NCI-H2171 treated with DMSO at 0.1 percent for 48 hours (cell line): ENCODE data around the gene LHFPL6.
"Not testable (repeated sequence)": the region's sequence is repeated elsewhere in the genome, so short reads cannot be mapped to it uniquely, and the experiment has no call there.

Experiments used
- DNase-seq: peaks from one replicate; lab custom pipeline; 2025; lab: John Stamatoyannopoulos, UW

Gene LHFPL6

DNA sequence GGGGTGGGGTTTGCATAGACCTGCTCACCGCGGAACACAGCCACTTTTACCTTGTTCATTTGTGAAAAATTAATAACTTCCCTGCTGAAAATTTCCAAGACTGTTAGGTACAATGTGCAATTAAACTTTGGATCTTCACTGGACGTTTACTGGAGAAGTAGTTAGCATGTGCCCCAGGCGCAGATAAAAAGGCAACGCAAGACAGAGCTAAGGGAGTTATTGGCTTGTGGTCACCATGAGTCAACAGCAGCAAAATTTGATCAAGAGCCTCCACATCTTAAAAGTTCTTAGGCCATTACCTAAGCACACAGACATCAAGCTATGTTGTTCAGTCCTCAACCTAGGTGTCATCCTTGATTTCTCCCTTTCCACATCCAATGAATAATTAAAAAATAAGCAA lies 257.0 kb downstream of the LHFPL6 start:
- DNase-seq: no peak

DNA sequence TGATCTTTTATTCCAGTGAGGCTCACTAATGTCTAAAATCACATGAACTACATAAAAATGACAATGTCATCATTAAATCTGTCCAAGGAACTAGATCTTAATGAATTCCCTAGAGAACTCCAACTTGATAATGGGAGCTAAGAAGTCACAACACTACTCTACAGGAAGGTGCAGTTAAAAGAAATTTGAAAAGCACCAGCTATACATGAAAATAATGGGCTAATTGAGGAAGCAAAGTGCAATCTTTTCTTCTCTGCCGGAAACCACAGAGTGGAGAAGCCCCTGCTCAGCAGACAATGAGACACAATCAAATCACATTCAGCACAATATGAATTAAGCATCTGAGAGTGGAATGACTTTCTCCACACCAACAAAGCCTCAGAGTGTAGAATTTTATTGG lies 261.7 kb downstream of the LHFPL6 start:
- DNase-seq: no peak

DNA sequence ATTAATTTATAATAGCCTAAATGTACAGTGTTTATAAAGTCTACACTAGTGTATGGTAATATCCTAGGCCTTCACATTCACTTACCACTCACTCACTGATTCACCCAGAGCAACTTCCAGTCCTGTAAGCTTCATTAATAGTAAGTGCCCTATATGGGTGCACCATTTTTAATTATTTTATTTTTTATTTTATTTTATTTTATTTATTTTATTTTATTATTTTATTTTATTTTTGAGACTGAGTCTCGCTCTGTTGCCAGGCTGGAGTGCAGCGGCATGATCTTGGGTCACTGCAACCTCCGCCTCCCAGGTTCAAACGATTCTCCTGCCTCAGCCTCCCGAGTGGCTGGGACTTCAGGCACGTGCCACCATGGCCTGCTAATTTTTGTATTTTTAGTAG lies 264.9 kb downstream of the LHFPL6 start:
- DNase-seq: not testable (repeated sequence)

DNA sequence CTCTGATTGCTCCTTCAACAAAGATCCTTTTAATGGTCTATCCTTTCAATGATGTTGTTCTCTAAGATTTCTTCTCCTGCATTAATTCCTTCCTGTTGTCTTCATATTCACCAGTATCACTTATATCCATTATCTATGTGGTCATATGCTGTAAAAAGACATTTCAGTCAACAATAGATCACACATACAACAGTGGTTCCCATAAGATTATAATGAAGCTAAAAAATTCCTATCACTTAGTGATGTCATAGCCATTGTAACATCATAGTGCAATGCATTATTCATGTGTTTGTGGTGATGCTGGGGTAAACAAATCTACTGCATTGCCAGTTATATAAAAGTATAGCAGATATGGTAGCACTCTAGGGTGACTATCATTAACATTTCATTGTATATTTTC lies 266.1 kb downstream of the LHFPL6 start:
- no peak for DNase-seq

DNA sequence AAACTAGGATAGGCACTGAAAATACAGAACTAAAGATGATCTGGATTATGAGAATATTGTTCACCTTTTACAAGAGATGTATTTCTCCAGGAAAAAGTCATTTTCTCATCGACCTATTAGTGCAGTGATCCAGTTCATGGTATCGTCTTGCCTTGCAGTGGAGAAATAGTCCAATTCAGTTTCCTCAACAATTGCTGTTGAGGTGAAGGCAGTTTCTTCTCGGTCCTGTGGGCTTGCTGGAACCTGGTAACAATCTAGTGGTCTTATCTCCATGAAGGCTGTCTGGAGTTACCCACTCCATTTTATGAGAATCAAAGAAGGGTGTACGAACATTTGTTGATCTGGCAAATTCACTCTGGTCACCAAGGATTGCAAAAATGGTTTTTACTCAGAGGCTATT lies 266.8 kb downstream of the LHFPL6 start:
- DNase-seq: no peak

DNA sequence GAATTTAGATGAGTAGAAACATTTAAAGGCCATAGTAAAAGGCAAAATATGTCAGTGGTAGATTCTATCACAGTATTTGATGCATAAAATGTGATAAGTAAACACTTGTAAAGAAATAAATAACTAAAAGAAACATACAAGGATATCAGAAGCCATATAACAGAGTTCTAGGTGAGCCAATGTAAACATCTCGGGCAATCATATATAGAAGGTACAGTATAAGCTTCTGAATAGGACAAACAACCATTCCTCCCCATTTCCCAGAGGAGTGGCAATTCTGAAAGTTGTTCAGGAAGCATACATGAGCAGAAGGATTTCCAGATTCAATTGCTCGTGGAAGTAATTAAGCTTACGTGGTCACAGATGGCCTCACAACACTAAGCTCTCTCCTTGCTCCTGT lies 267.3 kb downstream of the LHFPL6 start:
- DNase-seq: no peak

DNA sequence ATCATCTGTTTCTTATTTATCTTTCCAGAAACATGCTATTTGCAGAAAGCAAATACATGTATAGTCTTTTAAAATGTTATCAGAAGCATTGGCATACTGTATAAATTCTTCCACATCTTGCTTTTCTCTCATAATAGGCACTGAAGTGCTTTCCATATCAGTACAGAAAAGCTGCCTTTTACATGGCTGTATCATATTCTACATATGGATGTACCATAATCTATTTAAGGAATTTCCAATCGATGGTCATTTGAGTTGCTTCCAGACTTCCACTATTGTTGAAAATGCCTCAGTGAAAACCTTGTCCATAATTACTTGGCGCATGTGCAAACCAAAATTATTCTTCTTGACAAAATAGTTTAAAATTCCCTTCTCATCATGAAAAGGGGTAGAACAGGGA lies 272.5 kb downstream of the LHFPL6 start:
- no peak for DNase-seq

DNA sequence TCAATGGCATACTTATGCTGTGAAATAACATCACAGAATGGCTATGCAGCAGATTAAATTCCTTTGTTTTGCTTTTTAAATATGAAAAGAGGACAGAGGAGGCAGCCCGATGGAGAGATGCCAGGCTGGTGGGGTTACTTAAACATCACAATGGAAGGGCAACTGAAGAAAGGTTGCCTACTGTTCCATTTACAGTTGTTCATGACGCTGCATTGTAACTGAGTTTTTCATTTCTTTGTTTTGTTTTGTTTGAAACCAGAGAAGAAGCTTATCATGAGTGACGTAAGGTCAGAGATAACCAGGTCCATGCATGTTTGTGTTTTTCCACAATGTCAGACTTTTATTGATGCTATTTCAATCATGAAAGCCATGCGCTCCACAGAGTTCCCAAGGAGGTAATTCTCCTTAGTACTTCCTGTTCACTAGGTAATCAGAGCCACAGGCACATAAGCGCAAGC lies 273.8 kb downstream of the LHFPL6 start:
- DNase-seq: no peak

DNA sequence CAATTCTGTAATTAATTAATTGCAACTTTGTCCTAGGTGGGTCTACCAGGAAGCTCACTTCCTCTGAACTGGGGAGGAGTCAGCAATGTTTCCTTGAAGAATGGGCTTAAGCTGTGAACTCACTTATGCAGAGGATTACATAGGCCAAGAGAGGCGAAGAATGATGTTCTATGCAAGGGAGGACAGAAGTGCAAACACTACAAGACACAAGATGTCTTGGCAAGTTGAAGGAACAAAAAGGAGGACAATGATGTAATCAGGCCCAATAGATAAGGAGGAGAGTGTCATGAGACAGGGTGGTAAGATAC lies 275.9 kb downstream of the LHFPL6 start:
- DNase-seq: no peak

DNA sequence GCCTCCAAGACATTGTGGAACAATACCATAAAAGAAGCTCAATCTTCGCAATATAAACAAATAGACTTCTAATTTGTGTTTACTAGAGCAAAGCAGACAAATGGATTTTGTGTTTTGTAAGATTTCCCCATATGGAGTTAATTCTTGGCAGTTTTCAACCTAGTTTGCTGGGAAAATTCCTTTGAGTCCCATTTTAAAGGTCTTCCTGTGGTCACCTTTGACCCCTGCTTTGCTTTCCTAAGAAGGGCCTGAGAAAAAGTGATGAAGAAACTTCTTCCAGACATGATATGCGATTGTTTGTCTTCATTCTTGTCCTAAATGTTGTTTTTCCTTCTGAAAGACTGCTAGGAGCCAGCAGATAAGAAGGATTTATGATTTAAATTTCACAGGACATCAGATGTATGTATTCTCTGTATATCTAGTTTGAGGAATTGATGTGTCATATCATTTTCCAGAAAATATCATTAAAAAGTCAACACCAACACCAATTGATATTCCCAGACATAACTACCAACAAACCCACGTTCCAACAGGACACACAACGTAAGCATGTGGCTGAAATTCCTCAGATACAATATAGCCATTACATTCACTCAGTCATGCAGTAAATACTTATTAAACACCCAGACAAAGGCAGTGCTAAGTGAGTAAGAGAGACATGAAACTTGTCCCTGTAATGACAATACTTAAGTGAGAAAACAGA lies 276.4 kb downstream of the LHFPL6 start:
- DNase-seq: no peak

DNA sequence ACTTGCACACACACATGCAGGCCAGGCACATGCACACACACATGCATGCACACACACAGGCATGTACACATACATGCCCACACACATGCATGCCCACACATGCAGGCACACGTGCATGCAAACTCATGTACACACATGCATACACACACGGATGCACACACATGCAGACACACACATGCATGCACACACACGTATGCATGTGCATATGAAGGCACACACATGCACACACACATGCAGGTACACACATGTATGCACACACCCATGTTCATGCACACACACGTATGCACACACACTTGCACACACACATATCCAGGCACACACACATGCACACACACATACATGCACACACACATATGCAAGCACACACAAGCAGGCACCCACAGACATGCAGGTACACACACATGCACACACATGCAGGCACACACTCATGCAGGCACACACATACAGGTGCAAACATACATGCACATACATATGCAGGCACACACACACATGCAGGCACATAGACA lies 278.1 kb downstream of the LHFPL6 start:
- no peak for DNase-seq

DNA sequence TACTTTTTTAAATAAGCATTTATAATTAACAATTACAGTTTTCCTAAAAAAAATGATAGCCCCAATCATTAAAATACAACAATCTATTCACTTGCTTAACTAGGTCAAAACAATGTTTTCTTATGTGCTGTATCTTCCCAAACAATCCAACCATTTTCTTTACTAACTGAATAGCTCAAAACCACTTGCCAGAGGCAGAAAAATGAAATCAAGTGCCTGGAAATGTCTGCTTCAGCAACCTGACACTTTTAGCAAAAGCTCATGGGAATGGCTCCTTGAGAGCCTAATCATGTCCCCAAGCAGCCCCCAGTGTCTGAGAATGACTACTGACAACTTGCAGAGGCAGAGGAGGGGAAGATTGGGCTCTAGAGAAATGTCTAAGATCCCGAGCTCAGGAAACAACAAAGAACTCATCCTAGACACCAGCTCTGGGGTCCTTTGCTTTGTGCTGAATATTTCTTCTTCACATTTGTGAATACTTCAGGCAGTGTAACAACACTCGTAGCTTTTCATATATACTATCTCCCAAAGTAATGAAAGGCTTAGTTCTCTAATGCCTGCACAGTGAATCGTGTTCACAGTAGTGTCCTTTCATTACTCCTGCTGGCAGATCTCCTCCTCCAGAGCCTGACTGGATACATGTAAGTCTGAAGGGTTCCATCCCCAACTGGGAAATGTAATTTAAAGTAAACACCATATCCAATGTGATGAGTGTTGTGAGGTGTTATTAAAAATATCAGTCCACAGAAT lies 280.0 kb downstream of the LHFPL6 start:
- no peak for DNase-seq

DNA sequence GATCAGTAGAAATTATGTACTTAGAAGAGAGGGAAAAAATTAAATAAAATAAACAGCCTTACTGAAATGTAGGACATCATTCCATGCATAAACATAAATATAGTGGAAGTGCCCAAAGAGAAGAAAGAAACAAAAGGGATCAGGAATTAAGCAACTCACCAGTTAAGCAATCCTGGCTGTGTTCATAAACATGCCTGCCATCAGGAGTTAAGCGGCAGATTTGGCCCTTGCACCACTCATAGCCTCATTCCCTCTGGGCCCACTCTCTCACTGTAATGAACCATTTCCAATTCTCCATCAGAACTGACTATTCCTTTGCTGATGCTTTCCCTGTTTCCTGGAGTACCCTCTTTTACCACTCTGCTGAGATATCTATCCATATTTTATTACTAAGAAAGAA lies 281.4 kb downstream of the LHFPL6 start:
- DNase-seq: no peak

DNA sequence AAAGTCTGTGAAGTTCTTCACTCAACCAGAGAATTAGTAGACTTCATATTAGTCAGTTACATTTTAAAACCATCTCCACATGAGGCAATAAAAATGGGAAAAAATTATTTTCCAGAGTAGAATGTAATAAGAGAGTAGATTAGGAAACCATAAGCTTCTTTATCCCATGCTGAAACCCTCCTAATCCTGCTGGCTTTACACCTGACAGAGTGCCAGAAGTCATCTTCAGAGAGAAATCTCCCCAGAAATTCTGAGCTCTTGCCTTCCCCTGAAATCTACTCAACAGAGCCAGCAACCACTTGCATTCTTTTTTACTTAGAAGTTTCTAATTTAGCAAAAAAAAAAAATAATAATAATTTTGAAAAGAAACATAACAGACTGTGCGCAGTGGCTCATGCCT lies 284.8 kb downstream of the LHFPL6 start:
- no peak for DNase-seq

DNA sequence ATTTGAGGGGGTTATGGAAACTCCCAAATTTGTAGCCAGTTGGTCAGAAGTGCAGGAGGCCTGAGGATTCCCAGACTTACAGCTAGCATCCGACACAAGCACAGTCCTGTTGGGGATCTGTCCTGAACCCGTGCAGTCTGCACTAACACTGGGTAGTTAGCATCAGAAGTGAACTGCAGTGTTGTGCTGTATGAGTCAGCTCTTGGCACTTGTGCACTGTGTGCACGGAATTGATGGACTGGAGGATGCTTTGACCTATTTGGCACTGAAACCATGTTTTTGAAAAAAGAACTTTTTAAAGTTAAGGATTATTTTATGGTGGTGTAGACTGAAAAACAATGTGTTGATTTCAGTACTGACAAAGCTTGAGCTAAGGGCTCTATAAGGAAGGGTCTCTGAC lies 285.7 kb downstream of the LHFPL6 start:
- DNase-seq: no peak

DNA sequence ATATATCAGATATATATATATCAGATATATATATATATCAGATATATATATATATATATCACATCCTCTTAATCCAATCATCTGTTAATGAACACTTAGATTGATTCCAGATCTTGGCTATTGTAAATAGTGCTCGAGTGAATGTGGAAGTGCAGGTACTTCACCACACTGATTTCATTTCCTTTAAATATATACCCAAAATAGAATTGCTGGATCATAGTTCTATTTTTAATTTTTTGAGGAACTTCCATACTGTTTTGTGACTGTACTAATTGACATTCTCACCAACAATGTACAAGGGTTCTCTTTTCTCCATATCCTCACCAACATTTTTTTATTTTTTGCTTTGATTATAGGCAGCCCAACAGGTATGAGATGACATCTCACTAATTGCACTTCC lies 287.2 kb downstream of the LHFPL6 start:
- no peak for DNase-seq

DNA sequence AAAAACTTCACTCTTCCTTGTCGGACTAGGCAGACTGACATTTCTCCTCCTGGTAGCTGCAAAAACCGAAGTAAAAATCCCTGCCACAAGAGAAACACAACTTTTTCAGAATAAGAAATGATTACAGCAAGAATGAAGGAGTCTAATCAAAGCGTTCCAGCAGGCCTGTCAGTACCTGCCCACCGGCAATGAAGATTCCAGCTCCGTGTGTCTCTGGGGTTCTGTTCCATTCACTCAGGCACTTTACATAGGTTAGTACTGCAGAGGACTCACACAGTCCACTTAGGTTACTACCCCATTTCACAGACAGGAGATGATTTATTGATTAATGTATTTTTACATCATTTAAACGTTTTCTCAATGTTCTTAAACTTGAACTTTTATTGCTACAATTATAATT lies 289.3 kb downstream of the LHFPL6 start:
- DNase-seq: no peak

DNA sequence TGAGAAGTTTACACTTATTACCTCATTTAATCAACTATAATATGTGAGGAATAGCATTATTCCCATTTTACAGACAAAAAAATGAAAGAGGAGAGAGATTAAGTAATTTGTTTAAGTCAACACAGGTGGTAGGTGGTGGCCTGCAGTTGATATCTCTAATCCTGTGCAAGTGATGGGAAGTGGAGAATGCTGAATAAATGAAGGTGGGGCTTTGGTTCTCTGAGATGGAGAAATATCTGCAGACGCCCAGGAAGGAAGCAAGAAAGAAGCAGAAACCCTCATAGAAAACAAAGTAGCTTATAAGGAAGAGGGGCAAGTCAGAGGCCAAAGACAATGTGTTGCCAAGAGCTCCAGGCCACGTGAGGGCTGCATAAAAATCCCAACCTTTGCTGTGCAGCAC lies 290.4 kb downstream of the LHFPL6 start:
- DNase-seq: no peak

DNA sequence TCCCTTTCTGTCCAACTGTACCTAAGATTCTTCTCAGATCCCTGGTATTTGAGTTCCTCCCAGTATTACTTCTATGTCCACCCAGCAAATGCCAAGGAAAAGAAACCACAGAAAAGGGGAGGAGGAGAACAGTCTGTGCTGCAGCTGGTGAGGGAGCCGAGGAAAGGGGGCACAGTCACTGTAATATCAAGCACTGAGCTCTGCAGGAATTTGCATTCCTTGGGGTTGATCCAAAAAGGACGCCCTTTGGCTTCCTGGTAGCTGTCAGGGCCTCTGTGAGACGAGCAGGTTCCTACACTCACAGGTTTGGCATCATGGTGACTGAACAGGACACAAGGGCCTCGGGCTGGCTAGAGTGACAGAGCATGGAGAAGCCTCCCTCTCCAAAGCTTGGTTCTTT lies 291.4 kb downstream of the LHFPL6 start:
- no peak for DNase-seq

DNA sequence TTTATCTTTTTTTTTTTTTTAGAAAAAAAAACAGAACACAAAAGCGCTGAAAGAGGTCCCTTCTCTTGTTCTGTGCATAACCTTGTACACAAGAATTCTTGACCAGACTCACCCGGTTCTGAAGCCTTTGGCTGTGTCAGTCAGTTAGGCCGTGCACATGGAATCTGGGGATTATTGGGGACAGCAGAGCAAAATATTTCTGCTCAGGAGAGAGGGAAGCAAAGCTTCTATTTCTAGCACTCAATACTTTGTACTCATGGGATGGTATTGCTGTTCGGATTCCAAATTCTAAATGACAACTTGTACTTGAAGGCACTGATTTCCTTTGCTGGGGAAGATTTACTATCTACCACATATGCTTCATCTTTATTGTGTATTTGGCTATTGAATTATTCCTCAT lies 292.0 kb downstream of the LHFPL6 start:
- DNase-seq: no peak

DNA sequence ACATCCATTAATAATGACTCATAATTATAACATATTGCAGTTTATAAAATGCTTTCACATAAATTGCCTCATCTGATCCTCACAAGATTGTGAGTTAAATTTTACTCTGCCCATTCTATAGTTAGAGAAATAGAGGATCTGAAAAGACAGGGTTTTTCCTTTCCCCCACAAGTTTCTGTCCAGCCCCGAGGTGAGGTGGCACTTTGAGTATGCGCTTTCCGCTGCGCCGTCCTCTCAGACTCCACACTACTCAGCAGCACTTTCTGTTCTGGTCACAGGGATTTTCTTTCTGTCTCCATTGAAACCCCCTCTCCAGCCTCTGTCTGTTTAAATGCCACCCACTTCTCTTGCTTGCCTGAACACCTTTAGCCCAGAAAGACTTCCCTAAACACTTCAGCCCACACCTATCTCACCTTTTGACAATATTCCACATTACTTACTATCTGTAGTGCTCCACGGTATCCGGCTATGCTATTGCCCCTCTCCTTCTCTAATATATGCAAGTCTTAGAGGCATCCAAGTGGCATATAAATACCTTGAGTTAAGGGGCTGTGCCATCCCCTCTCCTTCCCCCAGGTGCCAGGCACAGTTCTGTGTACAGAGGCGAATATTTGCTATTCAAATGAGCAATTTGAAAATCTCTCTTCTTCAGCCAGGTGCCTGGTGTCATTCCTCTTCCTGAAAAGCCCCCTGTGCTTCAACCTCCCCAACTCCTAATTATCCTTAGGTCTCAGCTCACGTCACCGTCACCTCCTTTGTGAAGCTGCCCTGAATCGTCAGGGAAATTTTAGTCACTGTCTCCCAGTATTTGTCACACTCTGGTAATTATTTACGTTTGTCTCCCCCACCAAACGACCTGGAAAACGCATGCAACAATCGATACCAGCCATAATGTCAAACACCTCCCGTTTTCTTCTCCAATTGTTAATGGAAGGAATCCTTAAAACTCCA lies 296.1 kb downstream of the LHFPL6 start:
- DNase-seq: no peak

DNA sequence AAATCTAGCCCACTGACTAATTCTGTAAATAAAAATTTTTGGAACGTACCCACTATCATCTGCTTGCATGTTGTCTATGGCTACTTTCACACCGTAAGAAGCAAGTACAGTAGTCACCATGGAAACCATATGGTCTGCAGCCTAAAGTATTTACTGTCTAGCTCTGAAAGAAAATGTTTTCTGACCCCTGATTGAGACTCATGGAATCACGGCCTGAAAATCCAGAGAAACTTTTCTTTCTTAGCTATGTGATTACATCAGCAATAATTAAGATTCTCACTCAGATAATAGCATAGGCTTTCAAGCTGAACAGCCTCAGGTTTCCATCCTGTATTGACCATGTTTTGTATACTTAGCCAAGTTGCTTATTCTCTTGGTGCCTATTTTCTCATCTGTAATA lies 300.2 kb downstream of the LHFPL6 start:
- no peak for DNase-seq

DNA sequence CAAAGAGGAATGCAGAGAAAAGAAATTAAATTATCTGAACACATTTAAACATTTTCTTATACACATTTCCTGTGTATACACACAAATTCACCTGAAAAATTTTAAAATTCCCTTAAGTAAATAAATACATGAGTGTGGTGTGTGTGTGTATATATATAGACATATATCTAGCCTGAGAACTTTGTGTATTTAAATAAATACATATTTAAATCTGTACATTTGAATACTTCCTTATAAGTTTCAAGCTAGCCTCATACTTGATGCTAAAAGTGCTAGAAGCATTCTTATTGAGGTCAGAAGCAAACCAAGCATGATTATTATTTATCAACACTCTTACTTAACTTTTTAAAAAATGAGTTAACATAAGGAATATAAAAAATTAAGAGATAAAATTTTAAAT lies 304.0 kb downstream of the LHFPL6 start:
- DNase-seq: no peak
